SK-N-MC (cell line): ENCODE measurements around the gene KAT6B.

Source experiments
- EZH2 ChIP-seq: fragments of 200-600 bp; sonication (generic); IDR thresholded peaks from one replicate; pipeline ENCODE4 v1.6.1; 2017; ENCODE audit warnings: antibody characterized with exemption
- FOXP2 ChIP-seq: optimal IDR thresholded peaks from 2 replicates; pipeline ENCODE3; 2011; ENCODE audit warnings: mild to moderate bottlenecking, moderate library complexity; ENCODE audit not compliant: insufficient read depth; ENCODE audit errors: extremely low read length, control extremely low read depth

DNA sequence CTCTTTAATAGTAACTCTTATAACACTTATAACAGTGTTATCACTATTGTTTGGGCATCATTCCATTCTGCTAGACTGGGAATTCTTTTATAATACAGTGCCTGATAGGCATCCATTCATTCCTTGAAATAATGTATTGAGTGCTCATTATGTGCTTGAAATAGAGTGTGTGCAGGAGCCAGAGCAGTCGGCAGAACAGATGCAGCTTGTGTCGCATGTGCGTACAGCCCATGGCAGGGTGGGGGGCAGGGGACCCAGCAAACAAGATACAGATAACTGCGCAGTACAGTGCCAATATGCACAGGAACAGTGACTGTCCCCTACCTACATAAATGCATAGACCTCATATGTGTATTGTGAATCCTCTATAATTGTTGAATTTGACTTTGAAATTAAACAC is 99.3 kb downstream of the KAT6B start:
- TF ChIP-seq FOXP2 (no peak), EZH2 (no peak)
